IgD-negative memory B cell (primary cell): Measurements from ENCODE around the gene LMTK3. TPM values are rescaled to one million over a fixed set of nuclear protein-coding genes. Genes with fewer than 3 reads are reported as not detected.

ENCODE experiments used
- H3K27ac Mint-ChIP-seq, 3 donors: one replicate each; pipeline ENCODE4 v1.8.0; 2020 to 2022; ENCODE audit warnings: mild to moderate bottlenecking in 3 of 3, mixed read lengths in 3 of 3, moderate library complexity in 1 of 3
- H3K27me3 Mint-ChIP-seq: one replicate; pipeline ENCODE4 v1.8.0; 2021; ENCODE audit warnings: mixed read lengths
- H3K36me3 Mint-ChIP-seq: one replicate; pipeline ENCODE4 v1.8.0; 2020; ENCODE audit warnings: mild to moderate bottlenecking, mixed read lengths
- H3K4me1 Mint-ChIP-seq, 3 donors: one replicate each; pipeline ENCODE4 v1.8.0; 2020 to 2022; ENCODE audit warnings: mixed read lengths in 3 of 3, mild to moderate bottlenecking in 1 of 3
- H3K4me3 Mint-ChIP-seq, 4 donors: one replicate each; pipeline ENCODE4 v1.8.0; 2020 to 2022; ENCODE audit warnings: mild to moderate bottlenecking in 4 of 4, mixed read lengths in 4 of 4, moderate library complexity in 3 of 4
- H3K9me3 Mint-ChIP-seq, 3 donors: one replicate each; pipeline ENCODE4 v1.8.0; 2020 to 2021; ENCODE audit warnings: mixed read lengths in 3 of 3, mild to moderate bottlenecking in 1 of 3
- polyA plus RNA-seq: library from polyadenylated mRNA; unstranded; fragments of 300-500 nt; fragmentation: Illumina TruSeq; gene quantifications from one replicate; pipeline ENCODE4 v1.2.3, GENCODE V29; 2021

Gene LMTK3
- polyA plus RNA-seq, 1 donor from 2014 or later, result not detected

GRCh38 chr19:48502350-48503018, 9.2 kb downstream of the LMTK3 start:
- Mint-ChIP-seq H3K27me3 (peaks cover 7% of the 10 kb centered on the region), H3K27ac (no peak overlapping the region), H3K4me3 (peak overlapping the region in 3 of 4 donors; percentile 48 to 79 (median 60)), H3K9me3 (no peaks in the 10 kb centered on the region), H3K4me1 (peaks cover 0 to 6% (median 5%) of the 10 kb centered on the region in 3 donors), H3K36me3 (no peaks in the 10 kb centered on the region)

- Mint-ChIP-seq H3K9me3 (no peaks in the 10 kb centered on the region), H3K27ac (peak overlapping the region in 1 of 3 donors; percentile 91), H3K36me3 (no peaks in the 10 kb centered on the region), H3K4me1 (peaks cover 0 to 6% (median 5%) of the 10 kb centered on the region in 3 donors), H3K4me3 (peak overlapping the region in 3 of 4 donors; percentile 34 to 79 (median 60)), H3K27me3 (peaks cover 7% of the 10 kb centered on the region)
Observed at GRCh38 chr19:48501494-48502349, 9.9 kb downstream of the LMTK3 start.

GRCh38 chr19:48500830-48501493, 10.7 kb downstream of the LMTK3 start:
- H3K27me3 Mint-ChIP-seq, result peaks cover 7% of the 10 kb centered on the region
- no peaks in the 10 kb centered on the region for H3K9me3 Mint-ChIP-seq
- H3K4me3 Mint-ChIP-seq, result peak overlapping the region in 2 of 4 donors; percentile 34 to 79

GRCh38 chr19:48499316-48500090, 12.1 kb downstream of the LMTK3 start:
- Mint-ChIP-seq H3K9me3 (no peaks in the 10 kb centered on the region), H3K36me3 (no peaks in the 10 kb centered on the region), H3K4me1 (peaks cover 0 to 8% (median 7%) of the 10 kb centered on the region in 3 donors), H3K27ac (no peak overlapping the region), H3K27me3 (peaks cover 21% of the 10 kb centered on the region), H3K4me3 (no peak overlapping the region)

More at GRCh38 chr19:48500830-48501493, 10.7 kb downstream of the LMTK3 start:
- H3K27ac Mint-ChIP-seq, result no peak overlapping the region
- peaks cover 0 to 6% (median 5%) of the 10 kb centered on the region in 3 donors for H3K4me1 Mint-ChIP-seq
- H3K36me3 Mint-ChIP-seq, result no peaks in the 10 kb centered on the region

GRCh38 chr19:48498595-48499311, 12.9 kb downstream of the LMTK3 start:
- no peaks in the 10 kb centered on the region for H3K9me3 Mint-ChIP-seq
- H3K36me3 Mint-ChIP-seq, result no peaks in the 10 kb centered on the region
- no peak overlapping the region for H3K27ac Mint-ChIP-seq
- H3K4me3 Mint-ChIP-seq, result no peak overlapping the region
- peaks cover 26% of the 10 kb centered on the region for H3K27me3 Mint-ChIP-seq
- H3K4me1 Mint-ChIP-seq, result peaks cover 0 to 8% (median 7%) of the 10 kb centered on the region in 3 donors

- Mint-ChIP-seq H3K9me3 (no peaks in the 10 kb centered on the region), H3K36me3 (no peaks in the 10 kb centered on the region), H3K27ac (no peak overlapping the region), H3K4me1 (peaks cover 0 to 5% (median 2%) of the 10 kb centered on the region in 3 donors), H3K27me3 (peaks cover 26% of the 10 kb centered on the region), H3K4me3 (peak overlapping the region in 1 of 4 donors; percentile 32)
Observed at GRCh38 chr19:48497728-48498594, 13.7 kb downstream of the LMTK3 start.

- peaks cover 5 to 7% (median 6%) of the 10 kb centered on the region in 3 donors for H3K4me1 Mint-ChIP-seq
- H3K27me3 Mint-ChIP-seq, result peaks cover 30% of the 10 kb centered on the region
- H3K27ac Mint-ChIP-seq, result no peak overlapping the region
- H3K9me3 Mint-ChIP-seq, result no peaks in the 10 kb centered on the region
- H3K4me3 Mint-ChIP-seq, result no peak overlapping the region
- H3K36me3 Mint-ChIP-seq, result peaks cover 3% of the 10 kb centered on the region
Observed at GRCh38 chr19:48496959-48497727, 14.5 kb downstream of the LMTK3 start.

- Mint-ChIP-seq H3K27ac (no peak overlapping the region), H3K4me3 (no peak overlapping the region), H3K27me3 (peaks cover 33% of the 10 kb centered on the region), H3K4me1 (peaks cover 8 to 12% (median 11%) of the 10 kb centered on the region in 3 donors), H3K36me3 (peaks cover 3% of the 10 kb centered on the region), H3K9me3 (no peaks in the 10 kb centered on the region)
Observed at GRCh38 chr19:48495396-48495795, 16.2 kb downstream of the LMTK3 start.

- Mint-ChIP-seq H3K4me3 (peak overlapping the region; percentile 15 to 90 (median 61)), H3K27ac (peak overlapping the region in 1 of 3 donors; percentile 10), H3K4me1 (peaks cover 8 to 17% (median 11%) of the 10 kb centered on the region in 3 donors), H3K27me3 (peaks cover 30% of the 10 kb centered on the region), H3K9me3 (no peaks in the 10 kb centered on the region), H3K36me3 (peaks cover 3% of the 10 kb centered on the region)
Observed at GRCh38 chr19:48493718-48494401, 17.8 kb downstream of the LMTK3 start.

GRCh38 chr19:48492925-48493717, 18.5 kb downstream of the LMTK3 start:
- Mint-ChIP-seq H3K36me3 (peaks cover 3% of the 10 kb centered on the region), H3K4me1 (peaks cover 8 to 17% (median 11%) of the 10 kb centered on the region in 3 donors), H3K4me3 (peak overlapping the region; percentile 44 to 83 (median 68)), H3K27me3 (peaks cover 30% of the 10 kb centered on the region), H3K27ac (peak overlapping the region in 2 of 3 donors; percentile 67 to 74), H3K9me3 (no peaks in the 10 kb centered on the region)

GRCh38 chr19:48491793-48492123, 19.9 kb downstream of the LMTK3 start:
- Mint-ChIP-seq H3K36me3 (peaks cover 3% of the 10 kb centered on the region), H3K4me3 (peak overlapping the region in 2 of 4 donors; percentile 56 to 83), H3K27me3 (peaks cover 28% of the 10 kb centered on the region), H3K4me1 (peaks cover 8 to 17% (median 11%) of the 10 kb centered on the region in 3 donors), H3K27ac (no peak overlapping the region), H3K9me3 (no peaks in the 10 kb centered on the region)
